Activated CD4-positive, alpha-beta T cell treated with anti-CD3 and anti-CD28 coated beads for 48 hours (primary cell): ENCODE measurements around the gene SFT2D2.
A peak's percentile ranks its signal among the peaks of the same experiment; 100 is the strongest.
"Not testable (repeated sequence)": the region's sequence is repeated elsewhere in the genome, so short reads cannot be mapped to it uniquely, and the experiment has no call there.

Source experiments
- DNase-seq: peaks from one replicate; pipeline ENCODE4 v3.0.0-alpha.2; 2020

Gene SFT2D2

DNA sequence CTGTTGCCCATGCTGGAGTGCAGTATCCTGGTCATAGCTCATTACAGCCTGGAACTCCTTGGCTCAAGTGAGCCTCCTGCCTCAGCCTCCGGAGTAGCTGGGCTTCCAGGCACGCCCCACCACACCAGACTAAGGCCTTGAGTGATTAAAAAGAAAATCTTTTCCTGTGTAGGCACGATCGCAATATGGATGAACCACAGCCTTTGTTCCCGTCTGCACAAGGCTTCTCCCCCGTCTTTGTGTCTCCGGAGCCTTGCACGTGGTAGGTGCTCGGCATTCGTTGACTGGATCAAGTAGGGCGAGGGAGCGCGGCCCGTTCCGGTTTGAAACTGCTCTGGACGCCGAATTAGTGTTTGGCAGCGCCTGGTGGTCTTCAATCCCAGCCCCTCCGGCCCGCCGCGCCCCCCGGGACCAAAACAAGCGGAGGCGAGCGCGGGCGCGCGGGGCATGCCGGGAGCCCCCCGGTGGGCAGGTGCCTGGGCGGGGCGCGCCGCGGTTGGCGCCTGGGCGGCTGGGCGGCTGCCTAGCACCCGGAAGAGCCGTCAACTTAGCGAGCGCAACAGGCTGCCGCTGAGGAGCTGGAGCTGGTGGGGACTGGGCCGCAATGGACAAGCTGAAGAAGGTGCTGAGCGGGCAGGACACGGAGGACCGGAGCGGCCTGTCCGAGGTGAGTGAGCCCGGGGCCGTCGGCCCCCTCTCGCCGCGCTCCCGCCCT lies at the start of gene SFT2D2:
Gene SFT2D2 (plus strand): TSS at position 529 of the 715 bp plus-strand sequence. CDS start 76 bp downstream, at position 605.
- DNase-seq, result peak; percentile 84

DNA sequence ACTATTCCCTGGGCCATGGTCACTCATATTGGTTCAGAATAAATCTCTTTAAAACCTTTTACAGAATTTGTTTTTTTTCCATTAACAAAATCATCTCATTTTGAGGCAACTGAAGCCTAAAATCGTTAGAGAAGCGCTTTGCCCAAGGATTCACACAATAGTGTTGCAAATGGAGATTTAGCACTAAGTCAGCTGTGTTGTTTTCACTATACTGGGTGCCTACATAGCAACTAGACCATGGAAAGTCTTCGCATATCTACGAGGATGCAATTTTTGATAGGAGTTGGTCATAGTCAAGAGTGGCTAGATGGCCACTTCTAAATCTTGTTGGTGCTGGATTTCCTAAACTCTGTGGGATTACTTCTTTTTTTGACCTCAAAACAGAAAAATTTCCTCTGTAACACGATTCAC lies 47.6 kb upstream of the SFT2D2 start:
- no peak for DNase-seq

- peak; percentile 97 for DNase-seq
These were observed 47.0 kb upstream of the SFT2D2 start, which contains the start of gene TIPRL for GRCh38 chr1:168178638-168179437. TSS of gene TIPRL (plus strand) at chr1:168178962. CDS start at chr1:168179078, 116 bp downstream.

GRCh38 chr1:168179438-168180147 lies 46.2 kb upstream of the SFT2D2 start:
- peak; percentile 21 for DNase-seq

- DNase-seq, result no peak
These were observed 45.7 kb upstream of the SFT2D2 start for GRCh38 chr1:168180148-168180524.

GRCh38 chr1:168181063-168181720 lies 44.6 kb upstream of the SFT2D2 start:
- not testable (repeated sequence) for DNase-seq

DNA sequence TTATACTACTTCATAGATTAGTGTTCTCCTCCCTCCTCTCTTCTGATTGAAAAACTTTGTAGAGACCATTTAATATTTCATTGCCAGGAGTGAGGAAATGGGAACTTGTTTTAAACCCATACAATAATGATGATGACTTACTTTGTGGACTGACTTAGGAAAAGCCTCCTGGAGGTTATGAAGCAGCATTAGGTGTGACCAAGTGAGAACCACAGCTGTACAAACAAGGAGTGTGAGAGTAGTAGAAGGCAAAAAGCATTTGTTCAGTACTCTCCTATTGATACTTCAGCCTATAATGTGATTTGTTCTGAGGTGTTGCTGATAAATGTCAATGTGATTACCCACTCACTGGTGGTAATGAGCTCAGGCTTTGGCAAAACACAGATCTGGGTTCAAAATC lies 38.6 kb upstream of the SFT2D2 start:
- no peak for DNase-seq

- DNase-seq, result no peak
These were observed 35.4 kb upstream of the SFT2D2 start for GRCh38 chr1:168190403-168190802.

- no peak for DNase-seq
These were observed 30.3 kb upstream of the SFT2D2 start for GRCh38 chr1:168195199-168196135.

- DNase-seq, result no peak
These were observed 26.7 kb upstream of the SFT2D2 start for GRCh38 chr1:168199056-168199455.

- DNase-seq, result no peak
These were observed 22.7 kb upstream of the SFT2D2 start for GRCh38 chr1:168202941-168203654.

GRCh38 chr1:168206111-168206510 lies 19.7 kb upstream of the SFT2D2 start:
- DNase-seq, result no peak

- not testable (repeated sequence) for DNase-seq
These were observed 18.1 kb upstream of the SFT2D2 start for GRCh38 chr1:168207673-168208072.

GRCh38 chr1:168210312-168210711 lies 15.5 kb upstream of the SFT2D2 start:
- DNase-seq, result no peak

- DNase-seq, result no peak
These were observed 12.5 kb upstream of the SFT2D2 start for GRCh38 chr1:168213349-168213748.

- no peak for DNase-seq
These were observed 9.6 kb upstream of the SFT2D2 start for GRCh38 chr1:168216171-168216570.

- DNase-seq, result no peak
These were observed 8.1 kb upstream of the SFT2D2 start for GRCh38 chr1:168217664-168218063.

DNA sequence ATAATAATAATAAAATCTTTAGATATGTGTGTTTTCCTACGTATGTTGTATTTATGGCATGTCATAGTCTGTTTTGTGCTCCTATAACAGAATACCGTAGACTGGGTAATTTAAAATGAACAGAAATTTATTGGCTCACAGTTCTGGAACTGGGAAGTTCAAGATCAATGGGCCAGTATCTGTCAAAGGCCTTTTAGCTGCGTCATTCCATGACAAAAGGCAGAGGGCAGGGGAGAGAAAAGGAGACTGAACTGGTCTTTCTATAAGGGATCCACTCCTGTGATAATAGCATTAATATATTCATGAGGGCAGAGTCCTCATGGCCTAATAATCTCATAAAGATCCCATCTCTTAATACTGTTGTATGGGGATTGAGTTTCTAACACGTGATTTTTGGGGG lies 7.1 kb upstream of the SFT2D2 start:
- no peak for DNase-seq

DNA sequence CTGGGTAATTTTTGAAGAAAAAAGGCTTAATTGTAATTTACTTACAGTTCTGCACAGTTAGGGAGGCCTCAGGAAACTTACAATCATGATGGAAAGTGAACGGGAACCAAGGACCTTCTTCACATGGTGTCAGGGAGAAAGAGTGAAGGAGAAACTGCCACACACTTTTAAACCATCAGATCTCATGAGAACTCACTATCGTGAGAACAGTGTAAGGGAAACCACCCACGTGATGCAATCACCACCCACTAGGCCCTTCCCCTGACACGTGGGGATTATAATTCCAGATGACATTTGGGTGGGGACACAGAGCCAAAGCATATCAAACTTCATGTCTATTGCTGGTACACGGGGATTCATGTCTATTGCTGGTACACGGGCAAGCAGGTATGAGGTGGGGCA lies 5.3 kb upstream of the SFT2D2 start:
- DNase-seq, result no peak

DNA sequence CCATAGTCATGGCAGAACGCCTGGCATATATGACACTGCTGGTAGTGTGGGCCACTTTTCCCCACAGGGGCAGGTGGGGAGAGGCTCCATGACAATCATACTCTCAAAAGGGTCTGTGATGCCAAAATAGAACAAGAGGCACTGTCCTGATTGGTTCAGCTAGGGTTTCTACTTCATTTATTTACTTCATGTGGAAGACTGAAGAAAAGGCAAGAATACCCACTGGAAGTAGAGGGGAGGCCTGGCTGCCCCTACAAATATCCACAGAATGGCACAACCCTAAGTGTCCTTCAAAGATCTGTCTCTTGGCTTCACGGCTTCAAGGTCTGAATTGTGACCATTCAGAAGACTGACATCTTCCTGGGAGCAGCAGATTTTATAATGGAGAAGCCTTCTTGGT lies 4.5 kb upstream of the SFT2D2 start:
- DNase-seq, result no peak

DNA sequence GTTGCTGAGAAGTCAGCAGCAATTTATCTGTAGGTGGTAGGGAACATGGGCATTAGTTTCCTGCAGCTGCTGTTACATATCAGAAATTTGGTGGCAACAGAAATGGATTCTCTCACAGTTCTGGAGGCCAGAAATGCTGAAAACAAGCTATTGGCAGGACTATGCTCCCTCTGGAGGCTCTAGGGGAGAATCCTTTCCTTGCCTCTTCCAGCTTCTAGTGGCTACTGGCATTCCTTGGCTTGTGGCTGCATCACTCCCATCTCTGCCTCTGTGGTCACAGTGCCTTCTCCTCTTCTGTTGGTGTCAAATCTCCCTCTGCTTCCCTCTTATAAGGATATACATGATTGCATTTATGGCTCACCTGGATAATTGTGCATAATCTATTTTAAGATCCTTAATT lies 2.5 kb upstream of the SFT2D2 start:
- no peak for DNase-seq
